ENCODE results near the gene DHRS7B.

The DHRS7B gene

DNA sequence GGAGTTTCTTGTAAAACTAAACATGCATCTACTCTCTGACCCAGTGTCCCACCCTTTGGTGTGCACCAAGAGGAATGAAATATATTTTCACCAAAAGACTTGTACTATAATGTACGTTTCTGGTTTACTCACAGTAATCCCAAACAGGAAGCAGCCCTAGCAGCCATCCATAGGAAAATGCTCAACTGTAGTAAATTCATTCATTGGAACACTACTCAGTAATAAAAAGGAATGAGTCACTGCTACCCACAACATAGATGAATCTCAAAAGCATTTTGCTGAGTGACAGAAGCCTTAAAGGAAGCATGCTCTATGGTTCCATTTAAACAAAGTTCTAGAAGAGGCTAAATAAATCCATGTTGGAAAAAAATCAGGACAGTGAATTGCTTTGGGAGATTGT, 37.6 kb upstream of the DHRS7B start:
- TF ChIP-seq, protein P1, sequence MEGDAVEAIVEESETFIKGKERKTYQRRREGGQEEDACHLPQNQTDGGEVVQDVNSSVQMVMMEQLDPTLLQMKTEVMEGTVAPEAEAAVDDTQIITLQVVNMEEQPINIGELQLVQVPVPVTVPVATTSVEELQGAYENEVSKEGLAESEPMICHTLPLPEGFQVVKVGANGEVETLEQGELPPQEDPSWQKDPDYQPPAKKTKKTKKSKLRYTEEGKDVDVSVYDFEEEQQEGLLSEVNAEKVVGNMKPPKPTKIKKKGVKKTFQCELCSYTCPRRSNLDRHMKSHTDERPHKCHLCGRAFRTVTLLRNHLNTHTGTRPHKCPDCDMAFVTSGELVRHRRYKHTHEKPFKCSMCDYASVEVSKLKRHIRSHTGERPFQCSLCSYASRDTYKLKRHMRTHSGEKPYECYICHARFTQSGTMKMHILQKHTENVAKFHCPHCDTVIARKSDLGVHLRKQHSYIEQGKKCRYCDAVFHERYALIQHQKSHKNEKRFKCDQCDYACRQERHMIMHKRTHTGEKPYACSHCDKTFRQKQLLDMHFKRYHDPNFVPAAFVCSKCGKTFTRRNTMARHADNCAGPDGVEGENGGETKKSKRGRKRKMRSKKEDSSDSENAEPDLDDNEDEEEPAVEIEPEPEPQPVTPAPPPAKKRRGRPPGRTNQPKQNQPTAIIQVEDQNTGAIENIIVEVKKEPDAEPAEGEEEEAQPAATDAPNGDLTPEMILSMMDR (IDR thresholded peaks at IDR 0.05; ENCODE audit: low read depth, low read length), result no peak
- H3K4me3 ChIP-seq (ENCODE audit: low read depth, low read length), result no peak overlapping the region

DNA sequence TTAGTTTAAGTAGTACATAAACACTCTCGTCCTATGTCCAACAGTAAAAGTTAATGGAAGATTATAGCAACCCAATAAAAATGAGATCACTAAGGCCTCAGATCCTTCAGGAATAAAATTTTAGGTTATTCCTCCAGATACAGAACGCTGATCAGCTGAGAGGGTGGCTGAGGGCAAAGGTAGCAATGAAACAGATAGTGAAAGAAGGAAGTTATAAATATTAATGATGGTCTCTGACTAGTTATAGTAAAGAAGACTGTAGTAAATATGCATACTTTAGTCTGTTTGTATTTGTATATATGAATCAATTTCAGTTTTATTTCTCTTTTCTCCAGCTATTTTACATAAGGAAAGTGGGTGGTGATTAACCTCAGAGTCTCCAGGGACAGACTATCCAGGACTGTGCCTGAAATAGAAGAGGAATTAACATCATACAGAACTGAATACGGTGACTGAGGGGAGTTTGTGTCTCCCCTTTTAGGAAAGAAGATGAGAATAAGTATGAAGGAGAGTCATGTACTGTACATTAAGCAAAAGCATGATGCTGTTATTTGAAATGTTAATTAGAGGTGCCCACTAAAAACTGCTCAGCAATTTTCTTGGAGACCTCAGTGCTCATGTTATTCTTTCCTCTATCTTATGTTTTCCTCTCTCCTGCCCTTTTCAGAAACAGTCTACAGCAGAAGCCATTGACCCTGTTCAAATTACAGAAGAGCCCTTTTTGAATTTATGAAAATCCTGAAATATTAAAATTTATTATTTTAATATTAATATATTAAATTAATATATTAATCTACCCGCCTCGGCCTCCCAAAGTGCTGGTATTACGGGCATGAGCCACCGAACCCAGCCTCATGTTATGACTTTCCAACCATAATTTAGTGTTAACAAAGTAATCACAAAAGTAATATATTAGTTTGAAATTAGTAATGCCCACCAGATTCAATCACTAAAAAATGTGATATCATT, 36.5 kb upstream of the DHRS7B start:
- TF ChIP-seq, protein P1 (IDR thresholded peaks at IDR 0.05; ENCODE audit: low read depth, low read length), result no peak
- no peak overlapping the region for H3K4me3 ChIP-seq (ENCODE audit: low read depth, low read length)

DNA sequence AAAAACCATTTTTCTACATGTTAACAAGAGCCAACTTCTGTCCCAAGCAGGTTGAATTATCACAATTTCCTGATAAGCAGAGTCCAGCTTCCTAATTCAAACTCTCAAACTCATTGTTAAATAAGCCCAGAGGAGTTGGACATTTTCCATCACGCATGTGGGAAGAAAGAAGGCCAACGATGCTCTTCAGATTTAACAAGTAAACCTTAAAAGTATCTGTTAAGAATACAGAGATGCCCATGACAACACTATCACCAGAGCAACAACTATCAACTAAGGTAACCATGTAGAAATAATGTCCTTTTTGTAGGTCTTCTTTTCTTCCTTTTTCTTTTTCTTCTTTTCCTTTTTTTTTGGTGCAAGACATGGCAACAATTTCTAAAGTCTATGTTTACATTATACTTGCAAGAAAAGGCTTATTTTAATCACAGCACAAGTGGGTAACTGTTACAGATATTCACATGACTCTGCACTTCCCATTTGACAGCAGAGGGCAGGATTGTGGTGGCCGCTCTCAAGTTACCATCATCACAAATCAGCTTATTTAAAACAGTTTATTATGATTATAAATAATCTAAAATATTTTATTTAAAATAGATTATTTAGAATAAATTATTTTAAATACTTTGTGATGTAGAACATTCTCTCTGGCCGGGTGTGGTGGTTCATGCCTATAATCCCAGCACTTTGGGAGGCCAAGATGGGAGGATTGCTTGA, 35.7 kb upstream of the DHRS7B start:
- no peak overlapping the region for H3K4me3 ChIP-seq (ENCODE audit: low read depth, low read length)
- TF ChIP-seq, protein P1 (IDR thresholded peaks at IDR 0.05; ENCODE audit: low read depth, low read length), result no peak

GRCh38 chr17:21094298-21094704, 32.5 kb upstream of the DHRS7B start:
- no peak overlapping the region for H3K4me3 ChIP-seq (ENCODE audit: low read depth, low read length)
- TF ChIP-seq, protein P1 (IDR thresholded peaks at IDR 0.05; ENCODE audit: low read depth, low read length), result no peak

DNA sequence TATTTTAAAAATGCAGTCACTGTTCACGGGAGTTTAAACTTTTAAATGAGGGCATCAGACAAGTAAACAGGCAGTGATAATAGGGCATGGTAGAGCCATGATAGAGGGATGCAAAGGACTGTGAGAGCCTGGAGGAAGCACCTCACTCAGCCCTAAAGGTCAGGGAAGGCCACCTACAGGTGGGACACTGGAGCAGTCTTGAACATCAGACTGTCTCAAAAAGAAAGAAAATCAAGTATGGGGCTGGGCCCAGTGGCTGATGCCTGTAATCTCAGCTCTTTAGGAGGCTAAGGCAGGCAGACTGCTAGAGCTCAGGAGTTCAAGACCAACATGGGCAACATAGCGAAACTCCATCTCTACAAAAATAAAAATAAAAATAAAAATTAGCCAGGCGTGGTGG, 31.0 kb upstream of the DHRS7B start:
- TF ChIP-seq, protein P1 (IDR thresholded peaks at IDR 0.05; ENCODE audit: low read depth, low read length), result no peak
- no peak overlapping the region for H3K4me3 ChIP-seq (ENCODE audit: low read depth, low read length)

DNA sequence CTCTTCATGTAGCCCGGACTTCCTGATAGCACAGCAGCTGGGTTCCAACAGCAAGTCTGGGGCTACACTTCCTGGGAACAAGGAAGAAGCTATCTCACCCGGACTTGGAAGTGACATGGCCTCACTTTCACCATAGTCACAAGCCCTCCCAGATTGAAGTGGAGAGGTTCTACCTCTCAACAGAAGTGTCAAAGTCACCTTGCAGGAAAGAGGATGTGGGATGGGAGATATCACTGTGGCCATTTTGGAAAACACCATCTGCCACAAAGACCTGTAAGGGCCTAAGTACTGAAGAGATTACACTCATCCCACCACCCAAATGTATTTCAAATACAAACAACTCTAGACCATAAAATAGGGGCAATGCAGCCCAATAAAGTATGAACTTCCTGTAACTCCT, 29.9 kb upstream of the DHRS7B start:
- TF ChIP-seq, protein P1 (IDR thresholded peaks at IDR 0.05; ENCODE audit: low read depth, low read length), result no peak
- no peak overlapping the region for H3K4me3 ChIP-seq (ENCODE audit: low read depth, low read length)
